GM18511 (cell line): Measurements from ENCODE around the gene MTREX.

ENCODE experiments used
- ATAC-seq: cut with Tn5 transposase; IDR thresholded peaks from one replicate; pipeline ENCODE4 v1.9.1; 2021; ENCODE audit warnings: mild to moderate bottlenecking, moderate library complexity; ENCODE audit not compliant: unreplicated experiment

MTREX gene

DNA sequence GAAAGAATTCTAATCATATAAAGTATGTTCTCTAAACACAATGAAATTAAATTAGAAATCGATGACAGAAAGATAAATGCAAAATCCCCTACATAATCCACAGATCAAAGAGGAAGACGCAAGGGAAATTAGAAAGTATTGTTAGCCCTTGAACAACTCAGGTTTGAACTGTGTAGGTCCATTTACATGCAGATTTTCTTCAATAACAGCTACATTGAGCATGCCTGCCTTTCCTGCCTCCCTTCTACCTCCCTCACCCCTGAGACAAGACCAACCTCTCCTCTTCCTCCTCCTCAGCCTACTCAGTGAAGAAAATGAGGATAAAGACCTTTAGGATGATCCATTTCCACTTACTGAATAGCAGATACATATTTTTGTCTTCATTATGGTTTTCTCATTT, 151.8 kb downstream of the MTREX start:
- no peak for ATAC-seq

DNA sequence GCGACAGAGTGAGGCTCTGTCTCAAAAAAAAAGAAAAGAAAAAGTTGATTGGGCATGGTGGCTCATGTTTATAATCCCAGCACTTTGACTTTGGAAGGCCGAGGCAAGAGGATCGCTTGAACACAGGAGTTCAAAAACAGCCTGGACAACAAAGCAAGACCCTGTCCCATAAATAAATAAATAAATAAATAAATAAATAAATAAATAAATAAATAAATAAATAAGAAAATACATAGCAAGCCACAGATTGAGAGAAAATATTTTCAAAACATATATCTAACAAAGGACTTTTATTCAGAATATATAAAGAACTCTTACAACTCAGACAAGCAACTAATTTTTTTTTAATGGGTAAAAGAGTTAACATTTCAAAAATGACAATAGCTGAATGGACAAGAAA, 155.8 kb downstream of the MTREX start:
- no peak for ATAC-seq

DNA sequence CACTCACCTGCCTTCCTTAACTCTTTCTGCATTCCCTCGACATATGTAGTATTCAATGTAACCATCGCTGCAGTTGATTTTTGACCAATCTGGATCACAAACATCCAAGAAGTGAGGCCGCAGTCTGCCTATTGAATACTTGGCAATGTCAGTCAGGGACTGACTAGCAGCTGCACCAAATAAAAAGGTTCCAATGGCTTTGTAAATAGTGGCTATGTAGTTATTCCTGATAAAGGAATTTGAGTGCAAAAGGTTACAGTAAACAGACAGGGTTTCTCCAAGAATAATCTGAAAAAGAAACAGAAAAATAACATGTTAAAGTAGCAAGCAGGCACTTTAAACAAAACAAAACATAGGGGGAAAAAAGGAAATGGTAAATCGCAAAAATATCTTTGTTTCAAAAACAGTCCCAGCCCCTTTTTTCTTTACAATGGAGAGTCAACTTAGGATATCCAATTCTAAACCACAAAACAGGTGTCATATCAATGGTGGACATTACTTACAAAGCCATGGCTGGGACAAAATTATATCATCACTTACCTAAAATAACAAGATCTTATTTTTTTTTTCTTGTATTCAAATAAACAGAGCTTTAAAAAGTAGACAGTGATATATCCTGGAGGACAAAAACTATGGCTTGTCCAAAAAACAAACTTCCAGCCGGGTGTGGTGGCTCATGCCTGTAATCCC, 160.2 kb downstream of the MTREX start:
- ATAC-seq = no peak

DNA sequence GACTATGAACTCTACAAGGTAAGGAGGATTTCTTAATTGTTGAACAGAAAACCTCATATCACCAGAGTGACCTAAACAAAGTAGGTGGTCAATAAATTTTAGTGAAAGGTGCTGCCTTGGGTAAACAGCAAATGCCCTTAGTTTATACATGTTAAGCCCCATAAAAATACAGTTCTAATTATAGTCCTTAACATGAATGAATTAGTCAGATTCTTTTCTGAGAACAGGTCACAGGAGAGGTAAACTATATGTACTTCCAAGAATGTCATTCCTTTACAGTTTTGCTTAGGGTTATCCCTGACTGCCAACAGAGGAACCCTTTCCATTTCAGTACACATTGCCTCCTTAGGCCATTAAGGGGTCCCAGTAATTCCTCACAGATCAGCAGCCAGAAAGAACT, 162.1 kb downstream of the MTREX start:
- ATAC-seq = no peak

DNA sequence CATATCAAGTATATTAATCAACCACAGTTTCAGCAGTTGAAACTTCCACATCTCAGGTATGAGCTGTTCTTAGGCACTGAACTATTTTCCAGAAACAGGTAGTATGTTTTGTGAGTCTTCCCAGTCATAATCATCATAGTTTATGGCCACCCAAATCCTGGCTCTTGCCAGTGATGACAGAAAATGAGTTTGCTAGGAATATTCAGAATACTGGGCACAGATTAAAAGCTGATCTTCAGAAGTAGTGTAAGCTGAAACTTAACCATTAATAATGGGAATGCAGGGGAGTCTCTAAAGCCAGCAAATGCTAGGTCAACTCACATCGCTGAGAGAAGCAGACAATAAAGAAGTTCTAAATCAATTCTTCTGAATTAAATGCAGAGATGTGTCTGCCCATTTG, 162.5 kb downstream of the MTREX start:
- ATAC-seq = no peak

DNA sequence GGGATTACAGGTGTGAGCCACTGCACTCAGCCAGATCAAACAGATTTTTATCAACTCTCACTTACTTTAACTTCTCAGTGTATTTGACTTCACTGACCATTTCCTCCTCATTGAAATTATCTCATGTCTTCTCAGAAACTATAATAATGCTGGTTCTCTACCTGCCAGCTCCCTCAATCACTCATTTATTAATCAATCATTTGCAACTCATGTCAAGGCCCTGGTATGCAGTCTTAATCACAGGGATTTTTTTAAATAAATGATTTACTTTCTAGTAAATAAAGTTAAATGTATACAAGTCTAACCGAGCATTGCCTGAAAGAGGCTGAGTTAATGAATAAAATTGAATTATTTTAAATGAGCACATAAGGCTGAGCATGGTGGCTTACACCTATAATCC, 163.7 kb downstream of the MTREX start:
- ATAC-seq = no peak

DNA sequence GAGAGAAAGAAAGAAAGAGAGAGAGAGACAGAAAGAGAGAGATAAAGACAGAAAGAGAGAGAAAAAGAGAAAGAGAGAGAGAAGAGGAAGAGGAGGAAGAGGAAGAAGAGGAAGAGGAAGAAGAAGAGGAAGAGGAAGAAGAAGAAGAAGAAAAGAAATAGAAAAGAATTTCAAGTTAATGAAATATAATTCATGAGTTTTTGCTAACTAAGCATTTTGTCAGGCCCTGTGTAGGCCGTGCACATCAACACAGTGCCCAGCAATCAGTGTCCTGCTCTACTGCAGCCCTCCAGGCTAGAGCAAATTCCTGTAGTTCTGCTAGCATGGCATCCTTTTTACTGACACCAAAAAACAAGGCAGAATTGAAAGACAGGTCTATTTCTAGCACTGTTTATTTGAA, 164.9 kb downstream of the MTREX start:
- ATAC-seq = no peak
